Caco-2 (cell line): ENCODE measurements around the gene KIF17. TPM values are rescaled to one million over a fixed set of nuclear protein-coding genes. Genes with fewer than 3 reads are reported as not detected.

ENCODE experiments used
- BruUV-seq: library from RNA; stranded (reverse); fragments of 400-500 nt; replicated peaks from 2 replicates; lab custom pipeline; 2021; lab: Mats Ljungman, UMichigan
- CTCF ChIA-PET: fragments of 300-600 bp; sonication (Branson Sonifier 250); formaldehyde crosslinking; loops from one replicate; lab custom pipeline; 2022; ENCODE audit warnings: antibody characterized with exemption; lab: Charles Lee
- POLR2A ChIA-PET: fragments of 300-600 bp; sonication (Branson Sonifier 250); formaldehyde crosslinking; loops from one replicate; lab custom pipeline; 2022; ENCODE audit warnings: antibody characterized with exemption; lab: Charles Lee
- DNase-seq, 2 experiments: peaks; one replicate each; pipeline versions ENCODE4 v3.0.0 to v3.0.0-alpha.2; 2020 to 2022
- H3K27me3 ChIP-seq: replicated peaks from 2 replicates; pipeline ENCODE4 v1.6.0; 2011; ENCODE audit warnings: low read length; ENCODE audit not compliant: control insufficient read depth, insufficient read depth
- H3K36me3 ChIP-seq: 2 replicates; pipeline ENCODE4 v1.5.1; 2011; ENCODE audit warnings: low read length; ENCODE audit not compliant: control insufficient read depth, insufficient read depth
- H3K4me1 ChIP-seq: fragments of 250-450 bp; sonication (Bioruptor Pico); 2 replicates; pipeline ENCODE4 v1.5.1; 2020; ENCODE audit warnings: mild to moderate bottlenecking
- H3K4me3 ChIP-seq: 2 replicates; pipeline ENCODE4 v1.5.1; 2011; ENCODE audit warnings: low read depth, mild to moderate bottlenecking, control low read depth, low read length
- H3K9me3 ChIP-seq: fragments of 250-450 bp; sonication (Bioruptor Pico); 2 replicates; pipeline ENCODE4 v1.5.1; 2020; ENCODE audit warnings: mild to moderate bottlenecking, moderate library complexity
- H3K27ac Mint-ChIP-seq: one replicate; pipeline ENCODE4 v1.8.0; 2022; ENCODE audit warnings: mixed read lengths; ENCODE audit not compliant: unreplicated experiment
- H3K27me3 Mint-ChIP-seq: one replicate; pipeline ENCODE4 v1.8.0; 2022; ENCODE audit warnings: mixed read lengths; ENCODE audit not compliant: insufficient read depth, unreplicated experiment
- H3K36me3 Mint-ChIP-seq: one replicate; pipeline ENCODE4 v1.8.0; 2022; ENCODE audit warnings: mild to moderate bottlenecking, mixed read lengths; ENCODE audit not compliant: insufficient read depth, unreplicated experiment
- H3K4me1 Mint-ChIP-seq: one replicate; pipeline ENCODE4 v1.8.0; 2022; ENCODE audit warnings: low read depth, mixed read lengths; ENCODE audit not compliant: unreplicated experiment
- H3K4me3 Mint-ChIP-seq: one replicate; pipeline ENCODE4 v1.8.0; 2022; ENCODE audit warnings: mild to moderate bottlenecking, moderate library complexity, mixed read lengths; ENCODE audit not compliant: unreplicated experiment
- H3K9me3 Mint-ChIP-seq: one replicate; pipeline ENCODE4 v1.8.0; 2022; ENCODE audit warnings: mixed read lengths; ENCODE audit not compliant: unreplicated experiment
- CTCF ChIP-seq, 2 experiments: fragments of 200-600 bp in 1 of 2; IDR thresholded peaks; 1 replicate in 1 of 2; 2 replicates in 1 of 2; pipeline versions ENCODE4 v1.5.1 to v1.8.0; 2011 to 2022; ENCODE audit warnings: antibody characterized with exemption in 1 of 2, control low read depth in 1 of 2, inconsistent platforms in 1 of 2, low read depth in 1 of 2, low read length in 1 of 2, mild to moderate bottlenecking in 1 of 2, moderate library complexity in 1 of 2; ENCODE audit not compliant: insufficient read depth in 1 of 2, severe bottlenecking in 1 of 2, unreplicated experiment in 1 of 2
- intact Hi-C: fragments of 100-400 bp; cut with micrococcal nuclease; formaldehyde crosslinking; loops from one replicate; pipeline ENCODE4 v1.10.0; 2022; ENCODE audit not compliant: unreplicated experiment
- total RNA-seq: library from RNA; stranded (reverse); gene quantifications from 2 replicates; pipeline ENCODE4 v1.2.3, GENCODE V29; 2022

The KIF17 gene
- total RNA-seq, 1 experiment from 2014 or later = 1.5 TPM

GRCh38 chr1:20691872-20692271 is 25.9 kb downstream of the KIF17 start:
- Mint-ChIP-seq H3K36me3 (peaks cover 16% of the 10 kb centered on the region), H3K4me3 (no peak overlapping the region), H3K27ac (no peak overlapping the region), H3K4me1 (peaks cover 5% of the 10 kb centered on the region), H3K9me3 (no peaks in the 10 kb centered on the region), H3K27me3 (no peaks in the 10 kb centered on the region)
- POLR2A ChIA-PET = no interaction called here
- CTCF ChIA-PET = no interaction called here
- no TSS peak for BruUV-seq
- no peak for TF ChIP-seq CTCF (IDR thresholded peaks at IDR 0.05; ENCODE audit: insufficient read depth in 1 of 2, low read depth in 1 of 2, low read length in 1 of 2, severe bottlenecking in 1 of 2, unreplicated experiment in 1 of 2)
- intact Hi-C loops = loop anchor here (10.0 kb wide), 2 partner anchors 93 to 293 kb away; partner anchors contain the start of gene HP1BP3
- no peaks in the 10 kb centered on the region for H3K36me3 ChIP-seq
- H3K4me1 ChIP-seq = no peaks in the 10 kb centered on the region
- no peak overlapping the region for H3K4me3 ChIP-seq
- no peaks in the 10 kb centered on the region for H3K27me3 ChIP-seq
- no peaks in the 10 kb centered on the region for H3K9me3 ChIP-seq
- DNase-seq = no peak

GRCh38 chr1:20689645-20690056 is 28.2 kb downstream of the KIF17 start:
- intact Hi-C loops = loop anchor here (10.0 kb wide), 2 partner anchors 95 to 295 kb away; partner anchors contain the start of gene HP1BP3

GRCh38 chr1:20686883-20687725 is 30.7 kb downstream of the KIF17 start:
- Histone ChIP-seq H3K36me3 (no peaks in the 10 kb centered on the region), H3K4me1 (no peaks in the 10 kb centered on the region), H3K9me3 (no peaks in the 10 kb centered on the region), H3K4me3 (no peak overlapping the region), H3K27me3 (no peaks in the 10 kb centered on the region)
- no TSS peak for BruUV-seq
- H3K27ac Mint-ChIP-seq = no peak overlapping the region
- ChIA-PET POLR2A (no interaction called here), CTCF (interaction anchor here (0.6 kb wide), 1 partner anchor 26 kb away, joined by 3 read pairs; no protein-coding TSS in a partner anchor)
- no peak overlapping the region for H3K4me3 Mint-ChIP-seq
- intact Hi-C loops = no loop called here
- H3K4me1 Mint-ChIP-seq = no peaks in the 10 kb centered on the region
- peaks cover 3% of the 10 kb centered on the region for H3K36me3 Mint-ChIP-seq
- no peaks in the 10 kb centered on the region for H3K27me3 Mint-ChIP-seq
- no peaks in the 10 kb centered on the region for H3K9me3 Mint-ChIP-seq
- TF ChIP-seq CTCF (IDR thresholded peaks at IDR 0.05; ENCODE audit: insufficient read depth in 1 of 2, low read depth in 1 of 2, low read length in 1 of 2, severe bottlenecking in 1 of 2, unreplicated experiment in 1 of 2) = no peak
- no peak for DNase-seq

More at GRCh38 chr1:20689645-20690056, 28.2 kb downstream of the KIF17 start:
- Histone ChIP-seq H3K4me1 (no peaks in the 10 kb centered on the region), H3K27me3 (no peaks in the 10 kb centered on the region), H3K4me3 (no peak overlapping the region), H3K36me3 (no peaks in the 10 kb centered on the region), H3K9me3 (no peaks in the 10 kb centered on the region)
- TF ChIP-seq CTCF (IDR thresholded peaks at IDR 0.05; ENCODE audit: insufficient read depth in 1 of 2, low read depth in 1 of 2, low read length in 1 of 2, severe bottlenecking in 1 of 2, unreplicated experiment in 1 of 2) = no peak
- no peaks in the 10 kb centered on the region for H3K4me1 Mint-ChIP-seq
- no peak overlapping the region for H3K27ac Mint-ChIP-seq
- DNase-seq = no peak
- ChIA-PET CTCF (no interaction called here), POLR2A (no interaction called here)
- H3K4me3 Mint-ChIP-seq = no peak overlapping the region
- H3K27me3 Mint-ChIP-seq = no peaks in the 10 kb centered on the region
- peaks cover 6% of the 10 kb centered on the region for H3K36me3 Mint-ChIP-seq
- H3K9me3 Mint-ChIP-seq = no peaks in the 10 kb centered on the region
- no TSS peak for BruUV-seq
